ENCODE measurements around the gene SHROOM1. TPM values are rescaled to one million over a fixed set of nuclear protein-coding genes. Genes with fewer than 3 reads are reported as not detected.
"Not testable (repeated sequence)": the region's sequence is repeated elsewhere in the genome, so short reads cannot be mapped to it uniquely, and the experiment has no call there.

Gene SHROOM1
- total RNA-seq, 1 donor from 2014 or later, result 18.2 TPM

DNA sequence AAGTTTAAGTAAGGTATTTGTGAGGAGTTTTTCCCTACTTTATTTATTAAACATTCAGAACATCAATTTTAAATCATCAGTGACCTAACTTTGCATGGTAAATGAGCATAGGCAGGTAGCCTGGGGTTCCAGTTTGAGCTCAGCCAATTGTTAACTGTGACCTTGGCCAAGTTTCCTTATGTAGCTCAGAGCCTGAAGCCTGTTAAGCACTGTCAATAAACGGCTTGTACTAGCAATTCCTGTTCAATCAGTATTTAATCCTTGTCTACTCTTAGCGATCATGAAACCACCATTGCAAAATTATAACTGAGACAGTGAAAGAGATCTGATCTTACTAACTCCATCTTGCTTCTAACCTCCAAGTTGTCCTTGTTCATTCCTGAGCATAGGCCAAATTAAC lies 22.0 kb downstream of the SHROOM1 start:
- no peak for DNase-seq (ENCODE audit: extremely low read depth, low read depth, low spot score)

DNA sequence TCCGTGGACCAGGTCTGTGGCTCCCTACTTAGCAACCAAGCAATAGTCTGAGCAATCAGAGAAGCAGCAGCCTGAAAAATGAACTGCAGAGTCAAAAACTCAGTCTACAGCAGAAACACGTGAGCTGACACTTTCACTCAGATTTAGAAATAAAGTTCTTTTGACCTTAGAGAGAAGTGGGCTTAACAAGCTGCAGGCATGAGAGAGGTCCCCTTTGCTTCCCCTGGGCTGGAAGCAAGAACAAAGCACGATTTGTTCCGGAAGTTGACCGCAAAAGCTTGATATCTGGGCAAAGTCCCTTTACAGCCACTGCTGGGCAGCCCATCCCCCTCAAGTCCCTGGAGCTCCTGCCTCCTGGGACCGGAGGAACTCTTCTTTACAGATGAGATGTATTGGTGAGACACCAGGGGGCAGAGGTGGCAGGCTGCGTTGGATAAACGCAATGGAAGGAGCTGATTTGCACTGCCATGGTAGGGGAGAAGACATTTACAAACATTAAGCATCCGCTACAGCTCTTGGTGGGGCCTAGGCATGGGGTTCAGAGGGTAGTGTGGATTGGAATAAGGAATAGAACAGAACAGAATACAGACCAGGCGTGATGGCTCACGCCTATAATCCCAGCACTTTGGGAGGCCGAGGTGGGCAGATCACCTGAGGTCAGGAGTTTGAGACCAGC lies 23.1 kb downstream of the SHROOM1 start:
- DNase-seq (ENCODE audit: extremely low read depth, low read depth, low spot score), result no peak

DNA sequence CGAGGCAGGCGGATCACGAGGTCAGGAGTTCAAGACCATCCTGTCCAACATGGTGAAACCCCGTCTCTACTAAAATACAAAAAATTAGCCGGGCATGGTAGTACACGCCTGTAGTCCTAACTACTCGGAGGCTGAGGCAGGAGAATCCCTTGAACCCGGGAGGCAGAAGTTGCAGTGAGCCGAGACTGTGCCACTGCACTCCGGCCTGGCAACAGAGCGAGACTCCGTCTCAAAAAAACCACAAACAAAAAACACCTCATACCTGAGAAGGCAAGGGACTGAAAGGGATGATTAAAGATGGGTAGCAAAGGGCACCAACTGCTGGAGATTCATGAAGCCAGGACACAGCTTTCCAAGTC lies 23.7 kb downstream of the SHROOM1 start:
- DNase-seq (ENCODE audit: extremely low read depth, low read depth, low spot score), result not testable (repeated sequence)

DNA sequence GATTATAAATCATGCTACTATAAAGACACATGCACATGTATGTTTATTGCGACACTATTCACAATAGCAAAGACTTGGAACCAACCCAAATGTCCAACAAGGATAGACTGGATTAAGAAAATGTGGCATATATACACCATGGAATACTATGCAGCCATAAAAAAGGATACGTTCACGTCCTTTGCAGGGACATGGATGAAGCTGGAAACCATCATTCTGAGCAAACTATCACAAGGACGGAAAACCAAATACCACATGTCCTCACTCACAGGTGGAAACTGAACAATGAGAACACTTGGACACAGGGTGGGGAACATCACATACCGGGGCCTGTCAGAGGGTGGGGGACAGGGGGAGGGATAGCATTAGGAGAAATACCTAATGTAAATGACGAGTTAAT lies 24.6 kb downstream of the SHROOM1 start:
- DNase-seq (ENCODE audit: extremely low read depth, low read depth, low spot score), result not testable (repeated sequence)

DNA sequence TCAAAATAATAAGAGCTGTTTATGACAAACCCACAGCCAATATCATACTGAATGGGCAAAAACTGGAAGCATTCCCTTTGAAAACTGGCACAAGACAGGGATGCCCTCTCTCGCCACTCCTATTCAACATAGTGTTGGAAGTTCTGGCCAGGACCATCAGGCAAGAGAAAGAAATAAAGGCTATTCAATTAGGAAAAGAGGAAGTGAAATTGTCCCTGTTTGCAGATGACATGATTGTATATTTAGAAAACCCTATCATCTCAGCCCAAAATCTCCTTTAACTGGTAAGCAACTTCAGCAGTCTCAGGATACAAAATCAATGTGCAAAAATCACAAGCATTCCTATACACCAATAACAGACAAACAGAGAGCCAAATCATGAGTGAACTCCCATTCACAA lies 26.2 kb downstream of the SHROOM1 start:
- not testable (repeated sequence) for DNase-seq (ENCODE audit: extremely low read depth, low read depth, low spot score)

DNA sequence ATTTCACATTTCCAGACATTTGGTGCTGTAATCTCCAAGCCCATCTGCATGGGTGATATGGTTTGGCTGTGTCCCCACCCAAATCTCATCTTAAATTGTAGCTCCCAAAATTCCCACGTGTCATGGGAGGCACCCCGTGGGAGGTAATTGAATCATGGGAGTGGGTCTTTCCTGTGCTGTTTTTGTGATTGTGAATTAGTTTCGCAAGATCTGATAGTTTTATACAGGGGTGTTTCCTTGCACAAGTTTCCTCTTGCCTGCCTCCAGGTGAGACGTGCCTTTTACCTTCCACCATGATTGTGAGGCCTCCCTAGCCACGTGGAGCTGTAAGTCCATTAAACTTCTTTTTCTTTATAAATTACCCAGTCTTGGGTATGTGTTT lies 27.8 kb downstream of the SHROOM1 start:
- DNase-seq (ENCODE audit: extremely low read depth, low read depth, low spot score), result not testable (repeated sequence)

DNA sequence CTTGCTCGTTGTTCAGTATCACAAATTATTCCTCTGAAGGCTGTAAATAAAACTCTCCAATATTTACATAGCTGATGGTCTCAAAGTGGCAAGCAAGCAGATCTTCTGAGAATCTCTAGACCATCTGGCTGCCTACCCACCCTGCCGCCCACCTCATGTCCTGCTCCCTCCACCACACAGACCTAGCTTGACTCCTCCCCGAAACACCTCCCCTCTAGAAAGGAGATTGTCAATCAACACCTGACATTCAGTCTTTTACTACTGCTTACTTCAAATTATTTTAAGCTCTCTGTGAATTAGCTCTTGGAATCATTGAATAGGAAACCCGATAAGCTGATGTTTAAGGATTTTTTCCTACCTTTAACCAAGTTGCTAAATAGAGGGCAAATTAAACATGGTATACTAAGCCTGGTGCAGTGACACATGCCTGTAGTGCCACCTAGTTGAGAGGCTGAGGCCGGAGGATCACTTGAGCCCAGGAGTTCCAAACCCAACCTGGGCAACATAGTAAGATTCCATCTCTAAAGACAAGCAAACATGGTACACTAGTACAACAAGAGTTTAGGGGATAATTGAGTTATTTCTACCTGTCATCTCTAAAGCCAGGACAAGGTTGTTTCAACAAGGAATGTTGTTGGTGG lies 28.3 kb downstream of the SHROOM1 start:
- no peak for DNase-seq (ENCODE audit: extremely low read depth, low read depth, low spot score)

DNA sequence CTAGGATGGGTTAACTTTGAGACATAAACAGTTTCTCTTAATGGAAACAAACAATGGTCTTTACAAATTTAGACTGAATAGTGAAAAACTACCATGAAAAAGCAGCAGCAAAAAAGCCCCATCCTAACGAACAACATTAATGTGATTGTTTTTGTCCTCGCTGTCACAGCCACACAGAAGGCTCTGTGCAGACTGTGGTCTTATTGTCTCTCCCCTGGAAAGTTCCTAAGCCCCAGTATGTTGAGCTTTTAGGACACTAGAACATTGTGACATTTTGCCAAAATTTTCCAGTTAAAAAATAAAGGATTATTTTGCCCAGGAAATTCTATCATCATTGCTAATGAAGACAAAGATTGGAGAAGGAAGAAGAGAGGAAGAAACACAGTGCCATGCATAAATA lies 29.9 kb downstream of the SHROOM1 start:
- no peak for DNase-seq (ENCODE audit: extremely low read depth, low read depth, low spot score)

DNA sequence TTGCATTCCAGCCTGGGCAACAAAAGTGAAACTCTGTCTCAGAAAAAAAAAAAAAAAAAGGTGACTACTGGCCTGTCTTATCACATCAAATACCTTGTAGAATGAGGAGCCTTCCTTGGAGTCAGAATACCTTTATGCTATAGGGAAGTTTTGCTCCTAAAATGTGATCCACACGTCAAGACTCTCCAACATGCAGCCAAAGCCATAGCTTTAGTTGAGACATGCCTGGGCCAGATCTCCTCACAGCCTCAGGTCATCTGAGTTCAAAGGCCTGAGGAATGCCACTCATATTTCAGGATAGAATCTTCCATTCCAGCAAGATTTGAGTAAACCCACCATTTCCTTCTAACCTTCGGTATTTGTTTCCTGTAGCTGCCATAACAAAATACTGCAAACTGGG lies 31.1 kb downstream of the SHROOM1 start:
- no peak for DNase-seq (ENCODE audit: extremely low read depth, low read depth, low spot score)

DNA sequence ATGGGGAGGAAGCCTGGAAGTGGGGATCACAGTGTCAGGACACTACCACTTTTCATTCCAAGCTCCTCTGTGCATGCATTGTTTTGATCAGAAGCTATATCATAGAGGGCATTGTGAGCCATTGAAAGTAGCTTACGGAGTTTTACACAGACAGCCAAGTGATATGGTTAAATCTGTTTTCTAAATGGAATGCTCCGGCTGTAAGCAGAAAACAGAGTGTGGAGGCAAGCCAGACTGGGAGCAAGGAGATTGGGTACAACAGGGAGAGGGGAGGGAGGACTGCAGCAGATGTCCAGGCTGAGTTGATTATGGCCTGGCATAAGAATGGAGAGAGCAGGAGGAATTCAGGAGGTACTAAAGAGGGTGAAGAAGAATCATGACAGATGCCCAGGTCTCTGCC lies 32.8 kb downstream of the SHROOM1 start:
- no peak for DNase-seq (ENCODE audit: extremely low read depth, low read depth, low spot score)

DNA sequence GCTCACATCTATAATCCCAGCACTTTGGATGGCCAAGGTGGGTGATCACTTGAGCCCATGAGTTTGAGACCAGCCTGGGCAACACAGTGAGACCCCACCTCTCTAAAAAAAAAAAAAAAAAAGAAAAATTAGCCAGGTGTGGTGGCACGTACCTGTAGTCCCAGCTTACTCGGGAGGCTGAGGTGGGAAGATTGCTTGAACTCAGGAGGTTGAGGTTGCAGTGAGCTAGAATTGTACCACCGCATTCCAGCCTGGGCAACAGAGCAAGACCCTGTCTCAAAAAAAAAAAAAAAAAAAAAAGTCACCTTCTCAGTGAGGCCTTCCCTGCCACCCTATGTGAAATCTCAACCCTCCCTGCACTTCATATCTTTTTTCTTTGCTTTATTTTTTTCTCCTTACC lies 39.4 kb downstream of the SHROOM1 start:
- no peak for DNase-seq (ENCODE audit: extremely low read depth, low read depth, low spot score)

DNA sequence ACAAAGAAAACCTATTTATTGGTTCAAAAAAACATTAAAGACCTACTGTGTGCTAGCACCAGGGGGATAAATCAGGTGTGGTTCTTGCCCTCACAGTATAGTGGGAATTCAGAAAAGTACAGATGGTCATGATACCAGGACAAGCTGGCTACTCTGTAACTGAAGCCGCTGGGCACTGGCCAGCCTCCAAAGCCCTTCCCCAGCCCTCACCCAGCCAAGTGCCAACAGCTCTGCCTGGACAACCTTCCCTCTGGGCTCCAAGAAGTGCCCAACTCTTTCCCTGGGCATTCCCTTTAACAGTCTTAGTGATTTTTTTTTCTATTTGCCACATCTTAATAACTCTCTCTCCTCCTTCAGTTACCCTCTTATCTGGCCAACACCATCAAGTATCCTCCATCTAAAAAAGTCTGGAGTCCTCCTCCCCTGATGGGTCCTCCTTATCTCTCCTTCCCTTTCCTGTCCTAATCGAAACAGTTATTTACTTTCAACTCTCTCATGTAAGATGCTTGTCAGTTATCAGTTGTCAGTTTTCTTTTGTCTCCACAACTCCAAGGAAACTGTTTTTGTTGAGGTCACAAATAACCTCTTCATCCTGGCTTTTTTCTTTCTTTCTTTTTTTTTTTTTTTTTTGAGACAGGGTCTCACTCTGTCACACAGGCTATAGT lies 40.1 kb downstream of the SHROOM1 start:
- no peak for DNase-seq (ENCODE audit: extremely low read depth, low read depth, low spot score)

DNA sequence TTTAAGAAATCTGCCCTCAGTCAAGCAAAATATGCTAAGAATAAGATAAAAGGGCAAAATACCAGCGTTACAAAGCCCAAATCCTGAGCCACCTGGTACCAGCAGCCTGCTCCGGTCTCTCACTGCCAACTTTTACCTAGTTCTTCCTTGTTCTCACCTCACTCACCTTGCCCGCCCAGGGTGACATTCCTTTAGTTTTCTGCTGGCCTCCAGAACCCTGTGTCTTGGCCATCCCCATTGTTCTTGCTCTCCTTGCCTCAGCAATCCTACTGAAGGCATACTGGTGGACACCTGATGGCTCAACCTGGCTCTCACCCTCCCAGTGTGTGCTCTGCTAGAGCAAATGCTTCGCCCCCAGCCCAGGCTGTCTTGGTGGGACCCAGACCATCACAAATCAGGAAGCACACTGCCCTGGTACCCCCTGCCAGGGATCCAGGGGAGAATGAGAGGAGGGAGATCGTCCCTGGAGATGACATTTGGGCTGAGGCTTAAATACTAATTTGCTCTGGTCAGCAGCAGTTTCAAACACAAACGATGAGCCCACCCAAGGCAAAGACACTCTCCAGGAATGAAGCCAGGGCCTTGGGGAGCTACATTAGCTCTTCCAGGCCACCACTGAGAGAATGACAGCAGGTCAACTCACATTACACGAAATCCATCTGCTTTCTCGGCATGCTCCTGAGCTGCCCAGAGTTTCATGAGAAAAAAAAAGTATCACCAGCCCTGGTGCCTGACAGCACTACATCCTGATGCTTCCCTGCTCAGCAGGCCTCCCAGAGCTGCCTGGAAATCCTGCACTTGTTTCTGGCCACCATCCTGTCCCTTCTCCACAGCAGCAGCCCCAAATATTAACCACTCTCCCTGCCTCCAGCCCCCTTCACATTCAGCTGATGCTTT lies 41.2 kb downstream of the SHROOM1 start:
- DNase-seq (ENCODE audit: extremely low read depth, low read depth, low spot score), result no peak

DNA sequence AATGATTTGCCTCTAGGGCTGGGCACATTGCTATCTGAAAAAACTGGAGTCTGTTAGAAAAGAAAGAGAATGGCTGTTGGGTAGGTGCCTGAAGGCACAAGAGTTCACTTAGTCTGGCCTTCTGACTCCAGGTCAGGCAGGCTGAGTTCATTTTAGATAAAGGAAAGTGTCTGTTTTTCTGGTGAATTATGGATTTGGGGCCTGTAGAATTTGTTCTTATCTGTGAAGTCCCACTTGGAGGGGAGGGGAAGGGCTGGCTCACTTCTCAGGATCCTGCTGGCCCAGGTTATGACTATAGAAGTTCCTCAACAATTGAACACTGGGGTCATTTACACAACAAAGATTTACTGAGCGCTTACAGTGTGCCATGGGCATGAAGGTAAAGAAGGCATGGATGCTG lies 41.9 kb downstream of the SHROOM1 start:
- no peak for DNase-seq (ENCODE audit: extremely low read depth, low read depth, low spot score)

DNA sequence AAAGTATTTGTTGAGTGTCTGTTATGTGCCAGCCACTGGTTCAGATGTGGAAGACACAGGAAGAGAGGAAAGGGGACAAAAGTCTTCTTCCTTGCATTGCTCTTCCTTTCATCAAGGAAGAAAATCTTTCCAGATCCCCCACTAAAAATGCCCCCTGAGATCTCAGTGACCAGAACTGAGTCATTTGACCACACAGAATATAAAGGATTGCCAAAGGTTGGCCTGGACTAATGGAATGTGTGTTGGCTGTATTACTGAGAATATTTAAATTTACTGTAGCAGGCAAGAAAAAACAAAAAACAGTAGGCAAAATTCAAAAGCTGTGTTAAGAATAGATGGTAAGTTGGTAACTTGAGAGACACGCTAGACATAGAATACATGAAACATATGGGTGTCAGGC lies 43.4 kb downstream of the SHROOM1 start:
- DNase-seq (ENCODE audit: extremely low read depth, low read depth, low spot score), result no peak

DNA sequence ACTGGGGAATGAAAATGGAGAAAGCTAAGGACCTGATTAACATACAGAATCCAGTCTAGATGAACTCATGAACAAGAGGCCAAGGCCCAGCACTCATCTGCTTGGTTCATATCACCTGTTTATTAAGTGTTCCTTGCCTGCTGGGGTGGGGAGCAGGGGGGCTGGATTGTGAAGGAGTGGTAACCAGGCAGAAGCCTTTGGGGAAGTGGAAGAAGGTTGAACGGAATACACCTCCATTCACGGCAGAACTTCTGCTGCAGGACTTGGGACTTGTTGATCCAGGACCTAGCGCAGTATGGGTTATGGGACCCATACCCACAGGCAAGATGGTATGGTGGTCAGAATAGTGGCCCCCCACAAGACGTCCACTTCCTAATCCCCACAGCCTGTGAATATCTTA lies 44.6 kb downstream of the SHROOM1 start:
- DNase-seq (ENCODE audit: extremely low read depth, low read depth, low spot score), result no peak

DNA sequence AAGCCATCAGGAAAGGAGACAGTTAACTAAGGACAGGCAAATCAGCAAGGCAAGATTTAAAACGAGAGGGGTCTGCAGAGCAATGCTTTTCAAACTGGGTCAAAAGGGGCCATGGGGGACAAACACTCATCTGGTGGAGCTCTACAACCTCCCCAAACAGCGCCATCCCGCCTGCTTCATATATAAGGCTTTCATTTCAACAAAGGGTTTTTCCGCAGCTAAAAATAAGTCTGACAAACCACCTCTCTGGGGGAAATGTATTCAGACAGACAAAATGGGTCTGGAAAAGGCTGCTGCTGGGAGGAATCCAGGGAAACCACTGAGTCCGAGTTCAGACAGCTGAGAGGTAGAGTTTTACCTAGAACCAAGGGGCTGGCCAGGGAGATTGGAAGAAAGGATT lies 45.1 kb downstream of the SHROOM1 start:
- no peak for DNase-seq (ENCODE audit: extremely low read depth, low read depth, low spot score)

DNA sequence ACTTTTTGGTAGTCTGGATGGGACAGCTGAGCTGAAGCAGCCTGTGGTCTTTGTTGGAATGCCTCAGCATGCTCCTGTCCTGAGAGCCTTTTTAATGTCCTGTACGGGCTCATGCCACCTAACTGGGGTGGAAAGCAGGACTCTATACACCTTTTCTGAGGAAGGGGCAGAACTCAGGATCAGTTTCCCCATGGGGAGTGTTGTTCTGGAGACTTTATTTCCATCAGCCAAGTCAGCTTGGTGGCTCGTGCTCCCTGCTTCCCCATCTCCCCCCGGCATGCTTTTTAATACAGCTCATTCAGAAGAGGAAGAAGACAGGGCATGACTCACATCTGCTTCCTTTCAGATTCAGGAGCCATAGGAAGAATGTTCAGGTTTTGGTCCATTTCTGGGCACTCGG lies 48.3 kb downstream of the SHROOM1 start:
- DNase-seq (ENCODE audit: extremely low read depth, low read depth, low spot score), result peak; percentile 36

DNA sequence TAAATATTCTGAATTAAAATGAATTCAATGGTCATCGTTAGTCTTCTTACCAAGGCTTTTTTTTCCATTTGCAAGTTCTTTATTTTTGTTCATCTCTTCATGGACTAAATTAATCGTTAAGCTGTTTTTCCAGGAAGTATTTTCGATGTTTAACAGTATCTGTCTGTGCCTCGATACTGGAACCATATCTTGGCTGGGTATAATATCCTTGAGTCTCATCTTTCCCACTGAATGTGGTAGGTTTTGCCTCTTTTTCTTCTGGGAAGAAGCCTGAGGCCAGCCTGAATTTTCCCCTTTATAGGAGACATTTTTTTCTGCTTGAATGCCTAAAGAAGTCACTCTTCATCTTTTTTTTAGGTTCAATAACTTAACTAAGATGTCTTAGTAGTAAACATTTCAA lies 49.4 kb downstream of the SHROOM1 start:
- DNase-seq (ENCODE audit: extremely low read depth, low read depth, low spot score), result no peak

DNA sequence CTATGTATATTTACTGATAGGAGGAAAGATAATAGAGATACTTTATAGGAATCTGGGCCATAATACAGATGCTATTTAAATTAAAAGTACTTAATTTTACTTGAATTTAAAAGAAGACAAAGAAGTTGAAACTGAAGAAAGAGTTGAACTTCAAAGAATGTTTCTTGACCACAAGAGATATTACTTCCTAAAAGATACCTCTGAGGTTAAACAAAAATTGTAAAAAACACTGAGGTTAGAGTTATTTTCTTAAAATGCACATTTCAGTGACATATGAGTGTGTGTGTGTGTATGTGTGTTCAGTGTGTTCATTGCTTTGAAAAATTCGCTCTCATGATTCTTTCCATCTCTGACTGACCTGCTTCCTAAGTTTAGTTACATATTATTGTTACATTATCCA lies 49.9 kb downstream of the SHROOM1 start:
- no peak for DNase-seq (ENCODE audit: extremely low read depth, low read depth, low spot score)

DNA sequence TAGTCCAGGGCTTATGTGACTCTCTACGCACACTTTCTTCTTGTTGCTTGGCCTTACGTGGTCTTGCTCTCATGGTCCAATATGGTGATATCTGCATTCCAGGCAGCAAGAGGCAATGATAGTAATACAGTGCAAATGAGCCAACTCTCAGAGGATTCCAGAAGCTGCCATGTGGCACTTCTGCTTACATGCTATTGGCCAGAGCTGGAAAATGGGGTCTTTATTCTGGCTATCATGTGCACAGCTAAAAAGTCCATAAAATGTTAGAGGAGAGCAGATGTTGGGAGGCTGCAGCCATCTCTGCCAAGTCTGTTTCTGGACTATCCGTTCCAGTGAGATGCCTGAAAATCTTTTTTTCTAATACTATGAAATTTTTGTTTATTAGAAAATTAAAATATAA lies 50.5 kb downstream of the SHROOM1 start:
- no peak for DNase-seq (ENCODE audit: extremely low read depth, low read depth, low spot score)

Data from glomerular endothelial cell (primary cell).